ENCODE measurements around the gene KRT17. TPM values are rescaled to one million over a fixed set of nuclear protein-coding genes. Genes with fewer than 3 reads are reported as not detected.

The KRT17 gene
- total and polyA plus RNA-seq, 2 experiments from 2014 or later: 1.8 to 3.8 TPM

- no peak for TF ChIP-seq EZH2 (IDR thresholded peaks at IDR 0.05; ENCODE audit: insufficient read depth, poor library complexity, severe bottlenecking)
- TF ChIP-seq EZH2phosphoT487 (IDR thresholded peaks at IDR 0.05; ENCODE audit: insufficient read depth, low read depth): no peak
- H3K9me3 ChIP-seq (ENCODE audit: low read depth): no peaks in the 10 kb centered on the region
- H3K4me2 ChIP-seq (ENCODE audit: unreplicated experiment): no peak overlapping the region
- no peaks in the 10 kb centered on the region for H3K79me2 ChIP-seq (ENCODE audit: insufficient read depth)
- no peak overlapping the region for H3K4me3 ChIP-seq
- no peaks in the 10 kb centered on the region for H3K9me2 ChIP-seq (ENCODE audit: insufficient read depth)
- H3K27ac ChIP-seq: no peak overlapping the region
- no peaks in the 10 kb centered on the region for H3K4me1 ChIP-seq (ENCODE audit: insufficient read depth)
- no peak overlapping the region for H3K9ac ChIP-seq
- no peaks in the 10 kb centered on the region for H4K20me1 ChIP-seq (ENCODE audit: insufficient read depth)
- DNase-seq: no peak
- H3K27me3 ChIP-seq (replicated peaks; ENCODE audit: insufficient read depth): no peaks in the 10 kb centered on the region
- WGBS, 2 experiments (ENCODE audit: low coverage in 1 of 2, low lambda C conversion rate in 2 of 2, missing lambda C conversion rate in 2 of 2): 85 to 90% methylated on average over 12 of the region's 12 CpGs
- H3F3A ChIP-seq (ENCODE audit: insufficient read depth): no peaks in the 10 kb centered on the region
- no peak overlapping the region for H2AFZ ChIP-seq
- H3K36me3 ChIP-seq (ENCODE audit: low read depth): no peaks in the 10 kb centered on the region
- in situ Hi-C loops (cut with MboI): loop anchor here (25.0 kb wide), 2 partner anchors 321 to 1046 kb away; no protein-coding TSS in a partner anchor
Measured at GRCh38 chr17:41657936-41658335, 33.6 kb upstream of the KRT17 start.

- Histone ChIP-seq H3K36me3 (ENCODE audit: low read depth) (no peaks in the 10 kb centered on the region), H3K27me3 (replicated peaks; ENCODE audit: insufficient read depth) (no peaks in the 10 kb centered on the region), H3K9ac (no peak overlapping the region), H4K20me1 (ENCODE audit: insufficient read depth) (no peaks in the 10 kb centered on the region), H3K9me3 (ENCODE audit: low read depth) (no peaks in the 10 kb centered on the region), H3F3A (ENCODE audit: insufficient read depth) (no peaks in the 10 kb centered on the region), H3K79me2 (ENCODE audit: insufficient read depth) (no peaks in the 10 kb centered on the region), H3K9me2 (ENCODE audit: insufficient read depth) (no peaks in the 10 kb centered on the region), H3K4me2 (ENCODE audit: unreplicated experiment) (no peak overlapping the region), H3K4me3 (no peak overlapping the region), H2AFZ (no peak overlapping the region), H3K27ac (no peak overlapping the region), H3K4me1 (ENCODE audit: insufficient read depth) (no peaks in the 10 kb centered on the region)
- WGBS, 2 experiments (ENCODE audit: low coverage in 1 of 2, low lambda C conversion rate in 2 of 2, missing lambda C conversion rate in 2 of 2): 78 to 84% methylated on average over 8 to 16 of the region's 16 CpGs
- DNase-seq: no peak
- TF ChIP-seq EZH2 (IDR thresholded peaks at IDR 0.05; ENCODE audit: insufficient read depth, poor library complexity, severe bottlenecking): no peak
- no peak for TF ChIP-seq EZH2phosphoT487 (IDR thresholded peaks at IDR 0.05; ENCODE audit: insufficient read depth, low read depth)
- in situ Hi-C loops (cut with MboI): loop anchor here (25.0 kb wide), 2 partner anchors 320 to 1045 kb away; no protein-coding TSS in a partner anchor
Measured at GRCh38 chr17:41657176-41657754, 32.9 kb upstream of the KRT17 start.

- H2AFZ ChIP-seq: no peak overlapping the region
- 85 to 91% methylated on average over 11 to 16 of the region's 16 CpGs for WGBS, 2 experiments (ENCODE audit: low coverage in 1 of 2, low lambda C conversion rate in 2 of 2, missing lambda C conversion rate in 2 of 2)
- DNase-seq: no peak
Measured at GRCh38 chr17:41656249-41657023, 32.1 kb upstream of the KRT17 start.

GRCh38 chr17:41655611-41656111 lies 31.3 kb upstream of the KRT17 start:
- 74 to 77% methylated on average over 15 to 18 of the region's 18 CpGs for WGBS, 2 experiments (ENCODE audit: low coverage in 1 of 2, low lambda C conversion rate in 2 of 2, missing lambda C conversion rate in 2 of 2)
- H3K9me2 ChIP-seq (ENCODE audit: insufficient read depth): no peaks in the 10 kb centered on the region
- DNase-seq: no peak

More at GRCh38 chr17:41656249-41657023, 32.1 kb upstream of the KRT17 start:
- H4K20me1 ChIP-seq (ENCODE audit: insufficient read depth): no peaks in the 10 kb centered on the region
- H3K9ac ChIP-seq: no peak overlapping the region
- H3K4me1 ChIP-seq (ENCODE audit: insufficient read depth): no peaks in the 10 kb centered on the region
- H3K9me2 ChIP-seq (ENCODE audit: insufficient read depth): no peaks in the 10 kb centered on the region
- no peaks in the 10 kb centered on the region for H3K36me3 ChIP-seq (ENCODE audit: low read depth)
- no peaks in the 10 kb centered on the region for H3F3A ChIP-seq (ENCODE audit: insufficient read depth)
- H3K79me2 ChIP-seq (ENCODE audit: insufficient read depth): no peaks in the 10 kb centered on the region
- no peak overlapping the region for H3K4me3 ChIP-seq
- no peak overlapping the region for H3K4me2 ChIP-seq (ENCODE audit: unreplicated experiment)
- H3K27me3 ChIP-seq (replicated peaks; ENCODE audit: insufficient read depth): no peaks in the 10 kb centered on the region
- in situ Hi-C loops (cut with MboI): loop anchor here (25.0 kb wide), 2 partner anchors 319 to 1044 kb away; no protein-coding TSS in a partner anchor
- H3K27ac ChIP-seq: no peak overlapping the region
- TF ChIP-seq EZH2 (IDR thresholded peaks at IDR 0.05; ENCODE audit: insufficient read depth, poor library complexity, severe bottlenecking) (no peak), EZH2phosphoT487 (IDR thresholded peaks at IDR 0.05; ENCODE audit: insufficient read depth, low read depth) (no peak)
- H3K9me3 ChIP-seq (ENCODE audit: low read depth): no peaks in the 10 kb centered on the region

More at GRCh38 chr17:41655611-41656111, 31.3 kb upstream of the KRT17 start:
- Histone ChIP-seq H3K9me3 (ENCODE audit: low read depth) (no peaks in the 10 kb centered on the region), H3K4me2 (ENCODE audit: unreplicated experiment) (no peak overlapping the region), H3K9ac (no peak overlapping the region), H3F3A (ENCODE audit: insufficient read depth) (no peaks in the 10 kb centered on the region), H4K20me1 (ENCODE audit: insufficient read depth) (no peaks in the 10 kb centered on the region), H2AFZ (no peak overlapping the region), H3K27me3 (replicated peaks; ENCODE audit: insufficient read depth) (no peaks in the 10 kb centered on the region), H3K4me1 (ENCODE audit: insufficient read depth) (no peaks in the 10 kb centered on the region), H3K4me3 (no peak overlapping the region), H3K79me2 (ENCODE audit: insufficient read depth) (no peaks in the 10 kb centered on the region), H3K36me3 (ENCODE audit: low read depth) (no peaks in the 10 kb centered on the region), H3K27ac (no peak overlapping the region)
- in situ Hi-C loops (cut with MboI): loop anchor here (25.0 kb wide), 2 partner anchors 318 to 1043 kb away; no protein-coding TSS in a partner anchor
- TF ChIP-seq EZH2phosphoT487 (IDR thresholded peaks at IDR 0.05; ENCODE audit: insufficient read depth, low read depth) (no peak), EZH2 (IDR thresholded peaks at IDR 0.05; ENCODE audit: insufficient read depth, poor library complexity, severe bottlenecking) (no peak)
